HEK293 (cell line): ENCODE measurements around the gene INO80E.

Experiments used
- CTCF ChIA-PET: fragments of 350-600 bp; formaldehyde crosslinking; extraction: SDS; loops from one replicate; lab custom pipeline; 2021; ENCODE audit warnings: antibody characterized with exemption; lab: Yijun Ruan, JAX
- POLR2A ChIA-PET: fragments of 300-600 bp; formaldehyde crosslinking; extraction: SDS; loops from one replicate; lab custom pipeline; 2020; ENCODE audit warnings: antibody characterized with exemption, inconsistent platforms; lab: Yijun Ruan, JAX
- H3K27ac ChIP-seq: fragments of 200-500 bp; sonication (Bioruptor generic); 2 replicates; pipeline ENCODE4 v1.5.1; 2014; ENCODE audit warnings: low read depth, low read length, control low read depth, inconsistent platforms; ENCODE audit errors: extremely low read depth
- H3K36me3 ChIP-seq, 2 experiments: fragments of 200-500 bp in 1 of 2; sonication (Bioruptor generic) in 1 of 2; 1 replicate in 1 of 2; 2 replicates in 1 of 2; pipeline ENCODE4 v1.5.1; 2014 to 2017; ENCODE audit warnings: inconsistent platforms in 2 of 2, low read length in 2 of 2; ENCODE audit not compliant: control insufficient read depth in 2 of 2, insufficient read depth in 1 of 2
- H3K4me1 ChIP-seq: fragments of 200-500 bp; sonication (Bioruptor generic); 2 replicates; pipeline ENCODE4 v1.5.1; 2014; ENCODE audit warnings: mild to moderate bottlenecking, low read length, inconsistent platforms; ENCODE audit not compliant: control insufficient read depth, insufficient read depth
- H3K4me3 ChIP-seq: 2 replicates; pipeline ENCODE4 v1.5.1; 2011; ENCODE audit warnings: low read depth, mild to moderate bottlenecking, control low read depth, low read length, moderate library complexity
- H3K9me3 ChIP-seq: fragments of 200-500 bp; sonication (Bioruptor generic); 2 replicates; pipeline ENCODE4 v1.5.1; 2014; ENCODE audit warnings: low read depth, low read length, inconsistent platforms; ENCODE audit not compliant: control insufficient read depth, insufficient read depth
- GLIS1 ChIP-seq: fragments of 450-650 bp; formaldehyde crosslinking; IDR thresholded peaks from 2 replicates; pipeline ENCODE4 v1.5.1; 2016; ENCODE audit warnings: missing biosample characterization, missing genetic modification characterization
- HOXC10 ChIP-seq: sonication (generic); formaldehyde crosslinking; IDR thresholded peaks from 2 replicates; pipeline ENCODE4 v1.8.1; 2023; ENCODE audit warnings: mild to moderate bottlenecking, missing genetic modification reagents
- KLF1 ChIP-seq: fragments of 450-650 bp; formaldehyde crosslinking; IDR thresholded peaks from 2 replicates; pipeline ENCODE4 v1.5.1; 2016; ENCODE audit warnings: missing biosample characterization, missing genetic modification characterization
- KLF7 ChIP-seq: fragments of 450-650 bp; formaldehyde crosslinking; IDR thresholded peaks from 2 replicates; pipeline ENCODE4 v1.5.1; 2016; ENCODE audit warnings: missing biosample characterization, missing genetic modification characterization, borderline replicate concordance
- PATZ1 ChIP-seq: fragments of 450-650 bp; formaldehyde crosslinking; IDR thresholded peaks from 2 replicates; pipeline ENCODE4 v1.5.1; 2016; ENCODE audit warnings: missing biosample characterization, missing genetic modification characterization
- SCRT2 ChIP-seq: fragments of 450-650 bp; formaldehyde crosslinking; IDR thresholded peaks from 2 replicates; pipeline ENCODE4 v1.5.1; 2016; ENCODE audit warnings: missing biosample characterization, missing genetic modification characterization
- SETDB1 ChIP-seq: IDR thresholded peaks from one replicate; pipeline ENCODE4 v1.6.1; 2017; ENCODE audit warnings: mild to moderate bottlenecking, low read length, moderate library complexity, mixed read lengths; ENCODE audit not compliant: insufficient read length
- ZBTB49 ChIP-seq: fragments of 450-650 bp; formaldehyde crosslinking; IDR thresholded peaks from 2 replicates; pipeline ENCODE4 v1.5.1; 2016; ENCODE audit warnings: missing biosample characterization, missing genetic modification characterization, low read depth
- ZNF132 ChIP-seq: fragments of 450-650 bp; formaldehyde crosslinking; IDR thresholded peaks from 2 replicates; pipeline ENCODE4 v1.5.1; 2017; ENCODE audit warnings: missing biosample characterization, missing genetic modification characterization, borderline replicate concordance
- ZNF175 ChIP-seq: fragments of 450-650 bp; formaldehyde crosslinking; IDR thresholded peaks from 2 replicates; pipeline ENCODE4 v1.5.1; 2016; ENCODE audit warnings: missing biosample characterization, missing genetic modification characterization
- ZNF248 ChIP-seq: fragments of 450-650 bp; formaldehyde crosslinking; IDR thresholded peaks from 2 replicates; pipeline ENCODE4 v1.5.1; 2017; ENCODE audit warnings: missing biosample characterization, missing genetic modification characterization
- ZNF266 ChIP-seq: fragments of 450-650 bp; formaldehyde crosslinking; IDR thresholded peaks from 2 replicates; pipeline ENCODE4 v1.5.1; 2016; ENCODE audit warnings: missing biosample characterization, missing genetic modification characterization, low read depth
- ZNF473 ChIP-seq: fragments of 450-650 bp; formaldehyde crosslinking; IDR thresholded peaks from 2 replicates; pipeline ENCODE4 v1.5.1; 2017; ENCODE audit warnings: missing biosample characterization, missing genetic modification characterization
- ZNF510 ChIP-seq: fragments of 450-650 bp; formaldehyde crosslinking; IDR thresholded peaks from 2 replicates; pipeline ENCODE4 v1.5.1; 2018; ENCODE audit warnings: mild to moderate bottlenecking, missing genetic modification characterization, missing biosample characterization; ENCODE audit not compliant: insufficient replicate concordance
- ZNF548 ChIP-seq: fragments of 450-650 bp; formaldehyde crosslinking; IDR thresholded peaks from 2 replicates; pipeline ENCODE4 v1.5.1; 2016; ENCODE audit warnings: missing biosample characterization, missing genetic modification characterization
- ZNF621 ChIP-seq: fragments of 450-650 bp; formaldehyde crosslinking; IDR thresholded peaks from 2 replicates; pipeline ENCODE4 v1.5.1; 2017; ENCODE audit warnings: missing biosample characterization, missing genetic modification characterization
- ZNF623 ChIP-seq: fragments of 450-650 bp; formaldehyde crosslinking; IDR thresholded peaks from 2 replicates; pipeline ENCODE4 v1.5.1; 2016; ENCODE audit warnings: missing biosample characterization, missing genetic modification characterization
- ZNF626 ChIP-seq: fragments of 450-650 bp; sonication (Bioruptor Pico); formaldehyde crosslinking; IDR thresholded peaks from 2 replicates; pipeline ENCODE4 v1.5.1; 2018; ENCODE audit warnings: missing biosample characterization, missing genetic modification characterization, inconsistent platforms
- ZNF670 ChIP-seq: fragments of 450-650 bp; formaldehyde crosslinking; IDR thresholded peaks from 2 replicates; pipeline ENCODE4 v1.5.1; 2016; ENCODE audit warnings: missing biosample characterization, missing genetic modification characterization, low read depth
- ZNF692 ChIP-seq: fragments of 450-650 bp; formaldehyde crosslinking; IDR thresholded peaks from 2 replicates; pipeline ENCODE4 v1.5.1; 2016; ENCODE audit warnings: missing biosample characterization, missing genetic modification characterization
- ZNF704 ChIP-seq: fragments of 450-650 bp; formaldehyde crosslinking; IDR thresholded peaks from 2 replicates; pipeline ENCODE4 v1.5.1; 2016; ENCODE audit warnings: missing biosample characterization, missing genetic modification characterization
- ZNF785 ChIP-seq: fragments of 450-650 bp; formaldehyde crosslinking; IDR thresholded peaks from 2 replicates; pipeline ENCODE4 v1.5.1; 2016; ENCODE audit warnings: missing biosample characterization, missing genetic modification characterization
- ZSCAN16 ChIP-seq: fragments of 450-650 bp; formaldehyde crosslinking; IDR thresholded peaks from 2 replicates; pipeline ENCODE4 v1.5.1; 2016; ENCODE audit warnings: missing biosample characterization, missing genetic modification characterization

INO80E gene

GRCh38 chr16:29975811-29976511 lies 20.1 kb upstream of the INO80E start (continued):
- TF ChIP-seq ZNF692 (0 out of 2 replicates have a peak, but pooled peaks have one; percentile 21), ZNF248 (tag by site-specific recombination) (no peak), ZNF704 (tag by site-specific recombination) (no peak), GLIS1 (tag by site-specific recombination) (peak; percentile 54; the same call in 1 of the 2 replicates), ZNF623 (tag by site-specific recombination) (no peak), ZNF473 (tag by site-specific recombination) (no peak), ZNF785 (no peak), ZSCAN16 (tag by site-specific recombination) (no peak), ZNF548 (tag by site-specific recombination) (no peak), ZNF510 (tag by site-specific recombination) (no peak), ZNF670 (no peak), ZNF266 (tag by site-specific recombination) (no peak), ZBTB49 (tag by site-specific recombination) (no peak)

- TF ChIP-seq KLF7 (tag by site-specific recombination) (no peak), SCRT2 (tag by site-specific recombination) (peak; percentile 32; the same call in 1 of the 2 replicates)
- H3K27ac ChIP-seq, result no peak overlapping the region
- ChIA-PET POLR2A (interaction anchor here (1.0 to 5.4 kb wide), 5 partner anchors 10 to 55 kb away, joined by 3 to 58 read pairs (median 3); partner anchors contain the start of genes HIRIP3 and KCTD13), CTCF (interaction anchor here (0.5 to 1.6 kb wide), 5 partner anchors 38 to 284 kb away, joined by 3 to 8 read pairs (median 6); partner anchors contain the start of gene KCTD13)
- peaks cover 8% of the 10 kb centered on the region for H3K4me1 ChIP-seq
- peaks cover 12 to 75% of the 10 kb centered on the region in 2 experiments; a peak in 1 of 3 replicates for H3K36me3 ChIP-seq
- no peaks in the 10 kb centered on the region for H3K9me3 ChIP-seq
- H3K4me3 ChIP-seq, result no peak overlapping the region
Observed at GRCh38 chr16:29977063-29977825, 18.8 kb upstream of the INO80E start.

- POLR2A ChIA-PET, result interaction anchor here (1.0 to 1.3 kb wide), 3 partner anchors 11 to 17 kb away, joined by 3 to 5 read pairs (median 3); partner anchors contain the start of genes HIRIP3 and TMEM219
Observed at GRCh38 chr16:29978081-29978480, 18.0 kb upstream of the INO80E start.

More at GRCh38 chr16:29978081-29978480, 18.0 kb upstream of the INO80E start:
- no peak overlapping the region for H3K27ac ChIP-seq
- peaks cover 8% of the 10 kb centered on the region for H3K4me1 ChIP-seq
- H3K9me3 ChIP-seq, result no peaks in the 10 kb centered on the region
- TF ChIP-seq ZNF626 (tag by site-specific recombination) (no peak), ZNF132 (tag by site-specific recombination) (no peak), PATZ1 (no peak), SETDB1 (no peak), ZNF704 (tag by site-specific recombination) (no peak), HOXC10 (CRISPR knock-in tag) (no peak), ZSCAN16 (tag by site-specific recombination) (no peak), ZNF175 (tag by site-specific recombination) (no peak), KLF1 (tag by site-specific recombination) (no peak), ZNF621 (tag by site-specific recombination) (no peak)
- CTCF ChIA-PET, result no interaction called here
- H3K4me3 ChIP-seq, result no peak overlapping the region
- peaks cover 20 to 78% of the 10 kb centered on the region in 2 experiments; a peak in 2 of 3 replicates for H3K36me3 ChIP-seq
